NT2/D1 (cell line): ENCODE measurements around the gene ZBTB18.
A peak's percentile ranks its signal among the peaks of the same experiment; 100 is the strongest.

Experiments used
- DNase-seq: peaks from one replicate; pipeline ENCODE4 v3.0.0-alpha.2; 2011; ENCODE audit warnings: low read depth, low spot score
- H3K27me3 ChIP-seq: 2 replicates; pipeline ENCODE4 v1.6.0; 2011; ENCODE audit warnings: mild to moderate bottlenecking; ENCODE audit not compliant: insufficient read length, insufficient read depth
- H3K36me3 ChIP-seq: 2 replicates; pipeline ENCODE4 v1.6.1; 2011; ENCODE audit warnings: mild to moderate bottlenecking, low read length, mixed read lengths; ENCODE audit not compliant: insufficient read depth, insufficient read length
- H3K4me1 ChIP-seq: 2 replicates; pipeline ENCODE4 v1.5.1; 2011; ENCODE audit not compliant: insufficient read depth, insufficient read length
- H3K4me3 ChIP-seq: 2 replicates; pipeline ENCODE4 v1.5.1; 2011; ENCODE audit warnings: low read depth; ENCODE audit not compliant: insufficient read length
- H3K9ac ChIP-seq: 2 replicates; pipeline ENCODE4 v1.6.0; 2011; ENCODE audit warnings: low read depth; ENCODE audit not compliant: insufficient read length
- H3K9me3 ChIP-seq: 2 replicates; pipeline ENCODE4 v1.5.1; 2011; ENCODE audit warnings: mild to moderate bottlenecking, low read length; ENCODE audit not compliant: insufficient read depth
- SUZ12 ChIP-seq: IDR thresholded peaks from 2 replicates; pipeline ENCODE4 v1.6.1; 2011; ENCODE audit not compliant: insufficient read length, insufficient read depth; ENCODE audit errors: extremely low read depth
- YY1 ChIP-seq: IDR thresholded peaks from 2 replicates; pipeline ENCODE4 v1.6.1; 2011; ENCODE audit not compliant: insufficient read length, insufficient read depth
- ZNF274 ChIP-seq: IDR thresholded peaks from 2 replicates; pipeline ENCODE4 v1.6.1; 2011; ENCODE audit warnings: mild to moderate bottlenecking, low read depth, low read length

The ZBTB18 gene

DNA sequence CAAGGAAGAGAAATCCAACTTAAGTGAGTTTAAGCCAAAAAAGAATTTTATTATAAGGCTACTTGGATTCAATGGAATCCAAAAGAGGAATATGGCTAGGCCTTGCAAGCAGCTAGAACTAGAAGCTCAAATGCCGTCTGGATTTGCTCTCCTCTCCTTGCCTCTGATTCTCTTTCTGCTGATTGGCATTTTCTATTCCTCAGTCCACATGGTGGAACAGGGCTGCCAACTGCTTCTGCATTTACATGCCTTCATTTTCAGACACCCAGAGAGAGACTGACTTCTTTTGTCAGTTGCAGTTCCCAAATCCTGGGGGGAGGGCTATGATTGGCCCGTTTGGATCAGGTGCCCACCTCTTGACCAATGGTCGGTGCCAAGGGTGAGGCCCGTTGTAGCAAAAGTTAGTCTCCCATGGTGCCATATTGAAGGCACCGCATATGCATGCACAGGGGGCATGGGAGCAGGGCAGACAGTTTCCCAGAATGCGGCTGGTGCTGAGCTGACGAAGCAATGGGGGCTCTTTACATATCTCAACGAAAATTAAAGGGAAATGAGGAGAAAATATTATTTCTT lies 18.3 kb downstream of the ZBTB18 start:
- H3K27me3 ChIP-seq: peaks cover 5% of the 10 kb centered on the region
- H3K4me3 ChIP-seq: no peak overlapping the region
- no peak for DNase-seq
- 0 out of 2 replicates have a peak, but pooled peaks cover 6% of the 10 kb centered on the region for H3K9me3 ChIP-seq
- no peak overlapping the region for H3K9ac ChIP-seq
- H3K4me1 ChIP-seq: peaks cover 2% of the 10 kb centered on the region
- no peaks in the 10 kb centered on the region for H3K36me3 ChIP-seq
- TF ChIP-seq ZNF274: no peak
- TF ChIP-seq YY1: no peak
- TF ChIP-seq SUZ12: no peak

DNA sequence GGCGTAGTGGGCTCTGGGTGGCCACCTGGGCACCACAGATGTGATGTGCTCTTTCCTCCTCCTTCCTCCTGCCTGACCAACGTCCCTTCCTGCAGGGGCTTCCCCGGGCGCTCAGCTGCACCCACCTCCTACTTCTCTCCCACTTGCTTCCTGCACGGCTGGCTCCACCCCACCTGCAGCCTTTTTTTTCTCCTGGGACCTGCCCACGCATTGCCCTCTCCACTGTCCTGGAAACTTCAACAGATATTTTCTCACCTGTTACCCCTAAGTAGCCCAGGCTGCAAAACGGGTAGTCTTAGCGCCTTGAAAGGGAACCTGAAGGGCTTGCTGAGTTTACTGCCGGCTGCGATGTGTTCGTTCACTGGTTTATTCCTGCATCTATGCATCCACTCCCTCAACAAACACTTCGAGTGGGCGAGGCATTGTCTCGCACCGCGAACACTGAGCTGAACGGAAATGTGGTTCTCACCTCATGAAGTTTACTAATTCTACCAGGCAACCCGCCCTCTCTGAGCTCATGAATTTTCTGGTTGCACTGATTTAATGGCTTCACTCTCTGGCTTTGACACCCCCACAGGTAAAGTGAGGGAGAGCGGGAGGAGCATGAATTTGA lies 23.6 kb downstream of the ZBTB18 start:
- DNase-seq: no peak
- Histone ChIP-seq H3K27me3 (no peaks in the 10 kb centered on the region), H3K9ac (no peak overlapping the region)

DNA sequence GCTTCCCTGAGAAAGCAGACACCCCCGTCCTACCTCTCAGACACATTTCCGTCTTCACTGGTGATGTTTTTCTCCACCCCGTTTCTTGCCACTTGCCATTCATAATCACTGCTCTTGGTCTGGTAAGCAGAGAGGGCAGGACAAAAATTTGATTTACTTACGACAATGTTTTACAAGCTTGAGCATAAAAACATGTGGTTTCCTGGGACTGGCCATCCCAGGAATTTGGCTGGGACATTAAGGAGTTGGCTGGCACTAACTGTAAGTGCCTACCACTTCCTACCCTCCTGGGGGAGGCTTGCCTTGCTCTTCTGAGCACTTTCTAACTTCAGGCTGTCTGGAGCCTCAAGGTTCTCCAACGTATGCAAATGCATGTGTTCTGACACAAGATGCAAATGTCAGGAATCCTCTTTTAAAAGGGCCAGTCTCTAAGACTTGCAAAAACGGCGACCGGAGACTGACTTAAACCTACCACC lies 24.2 kb downstream of the ZBTB18 start:
- Histone ChIP-seq H3K36me3 (no peaks in the 10 kb centered on the region), H3K4me3 (no peak overlapping the region), H3K9me3 (no peaks in the 10 kb centered on the region), H3K9ac (no peak overlapping the region), H3K27me3 (no peaks in the 10 kb centered on the region), H3K4me1 (peaks cover 10% of the 10 kb centered on the region)
- DNase-seq: peak; percentile 79
- TF ChIP-seq SUZ12 (no peak), YY1 (no peak), ZNF274 (no peak)

More for the DNA sequence above, 23.6 kb downstream of the ZBTB18 start:
- H3K9me3 ChIP-seq: no peaks in the 10 kb centered on the region
- H3K4me1 ChIP-seq: peaks cover 9% of the 10 kb centered on the region
- no peak for TF ChIP-seq YY1
- no peak for TF ChIP-seq SUZ12
- TF ChIP-seq ZNF274: no peak
- no peak overlapping the region for H3K4me3 ChIP-seq
- no peaks in the 10 kb centered on the region for H3K36me3 ChIP-seq

DNA sequence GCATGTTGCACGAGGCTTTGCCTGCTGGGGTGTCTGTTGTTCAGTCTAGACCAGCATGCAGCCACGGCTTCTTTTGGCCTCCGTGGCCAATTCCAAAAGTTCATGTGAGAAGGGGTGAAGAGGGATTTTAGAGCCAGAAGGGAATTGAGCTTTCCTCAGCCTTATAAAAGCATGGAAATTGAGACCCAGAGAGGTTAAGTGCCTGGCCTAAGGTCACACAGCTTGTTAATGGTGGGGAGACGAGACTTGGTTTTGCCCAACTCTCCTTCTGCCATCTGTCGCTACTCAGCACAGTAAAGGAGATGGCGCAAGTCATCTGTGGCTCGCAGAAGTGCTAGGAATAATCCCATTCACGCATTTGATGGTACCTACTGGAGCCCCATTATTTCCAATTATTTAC lies 25.7 kb downstream of the ZBTB18 start:
- no peak for DNase-seq

DNA sequence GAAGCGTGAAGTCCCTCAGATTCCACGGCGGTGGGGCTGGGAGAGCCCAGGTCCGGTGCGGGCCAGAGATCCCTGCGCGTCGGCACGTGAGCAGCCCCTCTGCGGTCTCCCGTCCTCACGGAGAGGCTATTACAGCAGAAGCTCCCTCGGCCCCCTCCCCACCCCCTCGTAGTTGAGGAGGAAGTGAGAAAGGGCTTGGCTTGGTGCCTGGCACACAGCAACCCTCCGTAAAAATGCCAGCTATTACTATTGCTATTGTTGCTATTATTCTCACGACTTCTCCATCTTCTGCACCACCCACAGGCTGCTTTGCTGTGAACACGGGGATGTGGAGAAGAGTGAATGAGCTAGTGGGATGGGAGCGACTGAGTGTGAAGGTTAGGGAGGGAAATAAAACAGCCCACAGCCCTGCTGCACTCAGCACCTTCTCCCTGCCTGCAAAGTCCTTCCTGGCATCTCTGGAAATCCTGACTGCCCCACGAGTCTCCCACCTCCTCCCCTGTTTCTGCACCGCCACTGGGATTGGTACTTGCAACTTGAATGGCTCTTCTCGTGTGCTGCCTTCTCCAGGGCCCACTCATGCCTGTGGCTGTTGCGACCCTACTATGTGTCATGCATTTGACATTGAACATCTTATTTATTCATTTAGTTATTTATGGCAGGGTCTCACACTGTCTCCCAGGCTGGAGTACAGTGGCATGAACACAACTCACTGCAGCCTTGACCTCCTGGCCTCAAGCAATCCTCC lies 26.6 kb downstream of the ZBTB18 start:
- H3K4me1 ChIP-seq: peaks cover 13% of the 10 kb centered on the region
- no peaks in the 10 kb centered on the region for H3K9me3 ChIP-seq
- no peak for TF ChIP-seq YY1
- TF ChIP-seq ZNF274: no peak
- no peak for TF ChIP-seq SUZ12
- no peaks in the 10 kb centered on the region for H3K36me3 ChIP-seq
- no peak for DNase-seq
- H3K27me3 ChIP-seq: no peaks in the 10 kb centered on the region
- no peak overlapping the region for H3K4me3 ChIP-seq
- H3K9ac ChIP-seq: no peak overlapping the region

More for the DNA sequence above, 25.7 kb downstream of the ZBTB18 start:
- no peak overlapping the region for H3K9ac ChIP-seq
- no peaks in the 10 kb centered on the region for H3K36me3 ChIP-seq
- no peak overlapping the region for H3K4me3 ChIP-seq
- no peaks in the 10 kb centered on the region for H3K9me3 ChIP-seq
- no peak for TF ChIP-seq YY1
- no peak for TF ChIP-seq SUZ12
- peaks cover 13% of the 10 kb centered on the region for H3K4me1 ChIP-seq
- H3K27me3 ChIP-seq: no peaks in the 10 kb centered on the region

DNA sequence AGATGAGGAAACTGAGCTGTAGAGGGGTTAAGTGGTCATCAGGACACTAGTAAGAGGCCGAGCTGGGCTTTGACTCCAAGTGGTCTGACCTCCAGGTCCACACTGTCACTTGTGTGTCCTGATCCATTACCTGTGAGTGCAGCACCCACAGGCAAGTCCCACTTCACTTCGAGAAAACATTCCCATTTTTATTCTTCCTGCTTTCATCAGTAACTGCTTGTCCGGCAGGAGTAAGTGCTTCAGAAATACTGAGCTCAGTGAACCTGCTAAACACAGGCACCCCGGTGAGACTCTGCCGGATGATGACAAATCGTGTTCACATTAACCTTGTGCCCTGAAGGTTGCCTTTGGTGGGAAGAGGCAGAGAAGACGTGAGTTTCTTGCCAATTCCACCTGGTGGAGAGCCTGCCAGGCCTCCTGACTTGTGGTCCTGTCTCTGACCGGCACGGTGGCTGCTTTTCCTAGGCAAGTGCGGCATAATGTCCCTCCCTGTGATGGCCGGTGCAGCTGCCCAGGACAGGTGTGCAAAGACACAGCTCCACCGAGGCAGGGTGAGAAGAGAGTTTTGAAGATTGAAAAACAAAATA lies 29.4 kb downstream of the ZBTB18 start:
- Histone ChIP-seq H3K27me3 (no peaks in the 10 kb centered on the region), H3K4me1 (peaks cover 8% of the 10 kb centered on the region), H3K4me3 (no peak overlapping the region), H3K9me3 (no peaks in the 10 kb centered on the region), H3K9ac (peak overlapping the region; percentile 12), H3K36me3 (no peaks in the 10 kb centered on the region)
- TF ChIP-seq SUZ12 (no peak), YY1 (no peak), ZNF274 (no peak)
- no peak for DNase-seq

DNA sequence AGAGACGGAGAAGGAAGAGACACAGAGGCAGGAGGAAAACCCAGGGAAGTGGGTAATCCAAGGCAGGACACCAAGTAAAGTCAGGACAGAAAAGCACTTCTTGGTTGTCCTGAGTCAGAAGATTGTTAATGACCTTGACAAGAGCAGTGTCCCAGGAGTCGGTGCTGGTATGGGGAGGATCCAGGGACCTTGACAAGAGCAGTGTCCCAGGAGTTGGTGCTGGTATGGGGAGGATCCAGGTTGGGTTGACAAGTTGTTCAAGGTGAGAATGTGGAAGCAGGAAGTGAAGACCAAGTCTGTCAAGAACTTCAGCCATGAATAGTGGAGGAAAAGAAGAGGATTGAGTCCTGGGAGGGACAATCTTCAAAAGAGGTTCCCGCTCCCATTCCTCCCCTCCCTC lies 31.9 kb downstream of the ZBTB18 start:
- H3K36me3 ChIP-seq: no peaks in the 10 kb centered on the region
- H3K4me3 ChIP-seq: no peak overlapping the region
- H3K9me3 ChIP-seq: peaks cover 6% of the 10 kb centered on the region; the same call in 1 of the 2 replicates
- TF ChIP-seq SUZ12 (no peak), YY1 (no peak), ZNF274 (no peak)
- no peaks in the 10 kb centered on the region for H3K27me3 ChIP-seq
- DNase-seq: no peak
- no peak overlapping the region for H3K9ac ChIP-seq
- peaks cover 4% of the 10 kb centered on the region for H3K4me1 ChIP-seq
